8988T (cell line): ENCODE results near the gene APIP.

Source experiments
- DNase-seq: peaks from one replicate; pipeline ENCODE4 v3.0.0; 2011

APIP gene

GRCh38 chr11:34877375-34877975 is 38.7 kb downstream of the APIP start:
- DNase-seq = no peak

- DNase-seq = no peak
Measured at GRCh38 chr11:34874202-34874601, 42.0 kb downstream of the APIP start.

GRCh38 chr11:34870548-34871196 is 45.5 kb downstream of the APIP start:
- DNase-seq = no peak

- DNase-seq = no peak
Measured at GRCh38 chr11:34869425-34869824, 46.8 kb downstream of the APIP start.

- no peak for DNase-seq
Measured at GRCh38 chr11:34866375-34866774, 49.8 kb downstream of the APIP start.

- DNase-seq = no peak
Measured at GRCh38 chr11:34865261-34865660, 50.9 kb downstream of the APIP start.

GRCh38 chr11:34864424-34864823 is 51.8 kb downstream of the APIP start:
- no peak for DNase-seq

- no peak for DNase-seq
Measured at GRCh38 chr11:34863048-34863447, 53.1 kb downstream of the APIP start.

GRCh38 chr11:34860518-34860917 is 55.7 kb downstream of the APIP start:
- DNase-seq = no peak

- no peak for DNase-seq
Measured at GRCh38 chr11:34860034-34860433, 56.1 kb downstream of the APIP start.

- no peak for DNase-seq
Measured at GRCh38 chr11:34859496-34859895, 56.7 kb downstream of the APIP start.

GRCh38 chr11:34857463-34857862 is 58.7 kb downstream of the APIP start:
- no peak for DNase-seq

GRCh38 chr11:34856251-34856650 is 59.9 kb downstream of the APIP start:
- DNase-seq = no peak

GRCh38 chr11:34855754-34856095 is 60.5 kb downstream of the APIP start:
- DNase-seq = no peak

- no peak for DNase-seq
Measured at GRCh38 chr11:34855021-34855753, 61.0 kb downstream of the APIP start.

- no peak for DNase-seq
Measured at GRCh38 chr11:34851916-34852315, 64.3 kb downstream of the APIP start.

GRCh38 chr11:34850334-34850733 is 65.8 kb downstream of the APIP start:
- DNase-seq = no peak

GRCh38 chr11:34846467-34846866 is 69.7 kb downstream of the APIP start:
- no peak for DNase-seq

GRCh38 chr11:34844463-34845112 is 71.6 kb downstream of the APIP start:
- DNase-seq = no peak

GRCh38 chr11:34843271-34843670 is 72.9 kb downstream of the APIP start:
- DNase-seq = no peak

GRCh38 chr11:34840736-34841386 is 75.3 kb downstream of the APIP start:
- no peak for DNase-seq

- no peak for DNase-seq
Measured at GRCh38 chr11:34839969-34840368, 76.2 kb downstream of the APIP start.
